Measurements from ENCODE around the gene CD53. TPM values are rescaled to one million over a fixed set of nuclear protein-coding genes. Genes with fewer than 3 reads are reported as not detected.
"Not testable (repeated sequence)": the region's sequence is repeated elsewhere in the genome, so short reads cannot be mapped to it uniquely, and the experiment has no call there.

CD53 gene
- total RNA-seq, 1 donor from 2014 or later = not detected

DNA sequence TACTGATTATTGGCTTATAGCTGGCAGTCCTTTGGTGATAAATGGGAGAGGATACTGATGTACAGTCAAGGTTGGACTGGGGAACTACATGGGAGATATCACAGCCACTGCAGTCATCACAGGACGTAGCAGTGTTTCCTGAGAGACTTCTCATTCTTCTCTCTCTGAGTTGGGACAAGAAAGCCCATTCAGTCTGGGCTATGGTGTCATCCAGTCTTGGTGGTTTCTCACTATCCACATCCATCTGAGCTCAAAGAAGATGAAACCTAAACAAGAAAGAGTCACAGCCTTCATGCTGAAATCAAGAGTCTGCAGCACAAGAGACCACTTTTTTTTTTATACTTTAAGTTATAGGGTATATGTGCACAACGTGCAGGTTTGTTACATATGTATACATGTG is 12.8 kb upstream of the CD53 start:
- H3K9me3 Mint-ChIP-seq = no peaks in the 10 kb centered on the region
- H3K4me1 Mint-ChIP-seq = no peaks in the 10 kb centered on the region
- H3K36me3 Mint-ChIP-seq = no peaks in the 10 kb centered on the region
- Histone ChIP-seq H3K4me3 (no peak overlapping the region), H3K9me3 (ENCODE audit: low read depth) (no peaks in the 10 kb centered on the region), H3K36me3 (no peaks in the 10 kb centered on the region), H3K27ac (no peak overlapping the region), H3F3A (ENCODE audit: low read depth) (no peaks in the 10 kb centered on the region), H3K27me3 (no peaks in the 10 kb centered on the region), H4K20me1 (ENCODE audit: low read depth) (no peaks in the 10 kb centered on the region), H3K4me1 (no peaks in the 10 kb centered on the region), H2AFZ (replicated peaks) (no peak overlapping the region), H3K9ac (no peak overlapping the region), H3K4me2 (no peak overlapping the region), H3K79me2 (ENCODE audit: low read depth) (no peaks in the 10 kb centered on the region)
- no peak for TF ChIP-seq EZH2 (IDR thresholded peaks at IDR 0.05)
- TF ChIP-seq, protein P1, sequence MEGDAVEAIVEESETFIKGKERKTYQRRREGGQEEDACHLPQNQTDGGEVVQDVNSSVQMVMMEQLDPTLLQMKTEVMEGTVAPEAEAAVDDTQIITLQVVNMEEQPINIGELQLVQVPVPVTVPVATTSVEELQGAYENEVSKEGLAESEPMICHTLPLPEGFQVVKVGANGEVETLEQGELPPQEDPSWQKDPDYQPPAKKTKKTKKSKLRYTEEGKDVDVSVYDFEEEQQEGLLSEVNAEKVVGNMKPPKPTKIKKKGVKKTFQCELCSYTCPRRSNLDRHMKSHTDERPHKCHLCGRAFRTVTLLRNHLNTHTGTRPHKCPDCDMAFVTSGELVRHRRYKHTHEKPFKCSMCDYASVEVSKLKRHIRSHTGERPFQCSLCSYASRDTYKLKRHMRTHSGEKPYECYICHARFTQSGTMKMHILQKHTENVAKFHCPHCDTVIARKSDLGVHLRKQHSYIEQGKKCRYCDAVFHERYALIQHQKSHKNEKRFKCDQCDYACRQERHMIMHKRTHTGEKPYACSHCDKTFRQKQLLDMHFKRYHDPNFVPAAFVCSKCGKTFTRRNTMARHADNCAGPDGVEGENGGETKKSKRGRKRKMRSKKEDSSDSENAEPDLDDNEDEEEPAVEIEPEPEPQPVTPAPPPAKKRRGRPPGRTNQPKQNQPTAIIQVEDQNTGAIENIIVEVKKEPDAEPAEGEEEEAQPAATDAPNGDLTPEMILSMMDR (IDR thresholded peaks at IDR 0.05) = no peak
- TF ChIP-seq EZH2phosphoT487 (IDR thresholded peaks at IDR 0.05) = no peak
- DNase-seq (ENCODE audit: low spot score) = no peak
- H3K27me3 Mint-ChIP-seq (ENCODE audit: insufficient read depth, low read depth) = no peaks in the 10 kb centered on the region
- no peak overlapping the region for H3K4me3 Mint-ChIP-seq
- H3K27ac Mint-ChIP-seq = no peak overlapping the region

- H3K36me3 Mint-ChIP-seq; H3K4me1 ChIP-seq; H3F3A ChIP-seq (ENCODE audit: low read depth); H3K27ac ChIP-seq; H3K4me2 ChIP-seq; H4K20me1 ChIP-seq (ENCODE audit: low read depth); H3K36me3 ChIP-seq; H3K27ac Mint-ChIP-seq; H3K27me3 Mint-ChIP-seq (ENCODE audit: insufficient read depth, low read depth); H3K9ac ChIP-seq; DNase-seq (ENCODE audit: low spot score); H3K9me3 Mint-ChIP-seq; H3K4me1 Mint-ChIP-seq; H3K4me3 ChIP-seq; H3K4me3 Mint-ChIP-seq; H3K79me2 ChIP-seq (ENCODE audit: low read depth); H2AFZ ChIP-seq (replicated peaks); H3K27me3 ChIP-seq; H3K9me3 ChIP-seq (ENCODE audit: low read depth): not testable (repeated sequence)
These were observed 12.3 kb upstream of the CD53 start for GRCh38 chr1:110860620-110861019.

GRCh38 chr1:110861942-110862341 is 11.0 kb upstream of the CD53 start:
- not testable (repeated sequence) for H3K36me3 ChIP-seq; H3K4me1 Mint-ChIP-seq; H3K4me1 ChIP-seq; H3K27me3 ChIP-seq; H3K27me3 Mint-ChIP-seq (ENCODE audit: insufficient read depth, low read depth); H3K4me2 ChIP-seq; DNase-seq (ENCODE audit: low spot score); H3K4me3 Mint-ChIP-seq; H3K27ac Mint-ChIP-seq; H3K9ac ChIP-seq; H3F3A ChIP-seq (ENCODE audit: low read depth); H3K36me3 Mint-ChIP-seq; H3K4me3 ChIP-seq; H3K9me3 ChIP-seq (ENCODE audit: low read depth); H3K27ac ChIP-seq; H3K79me2 ChIP-seq (ENCODE audit: low read depth); H4K20me1 ChIP-seq (ENCODE audit: low read depth); H2AFZ ChIP-seq (replicated peaks); H3K9me3 Mint-ChIP-seq

DNA sequence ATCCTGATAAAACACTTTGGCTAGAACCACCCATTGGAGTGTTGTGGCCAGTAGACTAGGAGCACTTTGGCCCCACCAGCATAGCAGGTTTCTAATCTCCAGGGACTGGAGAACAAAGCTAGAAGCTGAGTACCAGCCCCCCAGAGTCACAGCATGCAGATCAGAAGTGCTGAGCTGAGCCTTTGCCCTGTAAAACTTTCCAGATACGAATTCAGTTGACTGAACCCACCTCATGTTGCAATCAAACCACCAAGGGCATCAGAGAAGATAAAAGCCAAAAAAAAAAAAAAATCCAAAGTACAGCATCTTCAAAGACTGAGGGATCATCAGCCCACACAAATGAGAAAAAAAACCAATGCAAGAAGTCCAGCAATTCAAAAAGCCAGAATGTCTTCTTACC is 8.7 kb upstream of the CD53 start:
- no peak for DNase-seq (ENCODE audit: low spot score)
- H3K4me3 ChIP-seq = no peak overlapping the region
- Mint-ChIP-seq H3K4me3 (no peak overlapping the region), H3K9me3 (peaks cover 2% of the 10 kb centered on the region), H3K36me3 (no peaks in the 10 kb centered on the region), H3K27ac (no peak overlapping the region), H3K4me1 (no peaks in the 10 kb centered on the region), H3K27me3 (ENCODE audit: insufficient read depth, low read depth) (no peaks in the 10 kb centered on the region)
- no peaks in the 10 kb centered on the region for H3K79me2 ChIP-seq (ENCODE audit: low read depth)
- no peaks in the 10 kb centered on the region for H3K9me3 ChIP-seq (ENCODE audit: low read depth)
- H3K36me3 ChIP-seq = no peaks in the 10 kb centered on the region
- no peak overlapping the region for H3K9ac ChIP-seq
- H3K4me1 ChIP-seq = no peaks in the 10 kb centered on the region
- no peaks in the 10 kb centered on the region for H3F3A ChIP-seq (ENCODE audit: low read depth)
- no peak overlapping the region for H3K27ac ChIP-seq
- no peaks in the 10 kb centered on the region for H3K27me3 ChIP-seq
- H2AFZ ChIP-seq (replicated peaks) = no peak overlapping the region
- TF ChIP-seq EZH2phosphoT487 (IDR thresholded peaks at IDR 0.05) (no peak), EZH2 (IDR thresholded peaks at IDR 0.05) (no peak)
- TF ChIP-seq, protein P1 (IDR thresholded peaks at IDR 0.05) = no peak
- no peak overlapping the region for H3K4me2 ChIP-seq
- H4K20me1 ChIP-seq (ENCODE audit: low read depth) = no peaks in the 10 kb centered on the region
